GM19043 (cell line): ENCODE measurements around the gene SLC22A25.
"Not testable (repeated sequence)": the region's sequence is repeated elsewhere in the genome, so short reads cannot be mapped to it uniquely, and the experiment has no call there.

Source experiments
- ATAC-seq: cut with Tn5 transposase; IDR thresholded peaks from one replicate; pipeline ENCODE4 v1.9.1; 2021; ENCODE audit warnings: low read depth; ENCODE audit not compliant: unreplicated experiment

The SLC22A25 gene

DNA sequence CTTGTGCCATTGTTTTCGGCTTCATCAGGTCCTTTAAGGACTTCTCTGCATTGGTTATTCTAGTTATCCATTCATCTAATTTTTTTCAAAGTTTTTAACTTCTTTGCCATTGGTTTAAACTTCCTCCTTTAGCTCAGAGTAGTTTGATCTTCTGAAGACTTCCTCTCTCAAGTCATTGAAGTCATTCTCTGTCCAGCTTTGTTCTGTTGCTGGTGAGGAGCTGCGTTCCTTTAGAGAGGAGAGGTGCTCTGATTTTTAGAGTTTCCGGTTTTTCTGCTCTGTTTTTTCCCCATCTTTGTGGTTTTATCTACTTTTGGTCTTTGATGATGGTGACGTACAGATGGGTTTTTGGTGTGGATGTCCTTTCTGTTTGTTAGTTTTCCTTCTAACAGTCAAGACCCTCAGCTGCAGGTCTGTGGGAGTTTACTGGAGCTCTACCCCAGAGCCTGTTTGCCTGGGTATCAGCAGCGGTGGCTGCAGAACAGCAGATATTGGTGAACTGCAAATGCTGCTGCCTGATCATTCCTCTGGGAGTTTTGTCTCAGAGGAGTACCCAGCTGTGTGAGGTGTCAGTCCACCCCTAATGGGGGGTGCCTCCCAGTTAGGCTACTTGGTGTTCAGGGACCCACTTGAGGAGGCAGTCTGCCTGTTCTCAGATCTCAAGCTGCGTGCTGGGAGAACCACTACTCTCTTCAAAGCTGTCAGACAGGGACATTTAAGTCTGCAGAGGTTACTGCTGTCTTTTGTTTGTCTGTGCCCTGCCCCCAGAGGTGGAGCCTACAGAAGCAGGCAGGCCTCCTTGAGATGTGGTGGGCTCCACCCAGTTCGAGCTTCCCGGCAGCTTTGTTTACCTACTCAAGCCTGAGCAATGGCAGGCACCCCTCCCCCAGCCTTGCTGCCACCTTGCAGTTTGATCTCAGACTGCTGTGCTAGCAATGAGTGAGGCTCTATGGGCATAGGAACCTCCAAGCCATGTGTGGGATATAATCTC is 7.6 kb downstream of the SLC22A25 start:
- not testable (repeated sequence) for ATAC-seq

DNA sequence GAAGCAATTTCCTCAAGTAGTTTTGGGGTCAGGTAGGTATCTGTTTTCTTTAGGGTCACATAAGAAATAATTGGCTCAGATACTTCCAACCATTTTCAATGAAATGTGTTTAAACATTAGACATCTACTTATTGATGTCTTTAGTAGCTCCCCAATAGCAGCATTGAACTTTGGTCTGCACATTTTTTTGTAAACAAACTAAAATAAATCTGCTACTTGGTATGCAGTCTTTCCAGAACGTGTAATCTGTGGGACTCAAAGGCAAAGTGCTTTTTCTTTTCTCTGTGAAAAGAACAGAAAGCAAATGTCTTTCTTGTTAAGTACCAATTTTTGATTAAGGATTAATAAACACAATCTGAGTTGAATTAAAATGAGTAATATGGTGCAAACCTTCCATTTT is 13.6 kb downstream of the SLC22A25 start:
- no peak for ATAC-seq

GRCh38 chr11:63227521-63228107 is 15.8 kb downstream of the SLC22A25 start:
- ATAC-seq, result no peak

- ATAC-seq, result no peak
Measured at GRCh38 chr11:63226488-63227114, 16.8 kb downstream of the SLC22A25 start.

DNA sequence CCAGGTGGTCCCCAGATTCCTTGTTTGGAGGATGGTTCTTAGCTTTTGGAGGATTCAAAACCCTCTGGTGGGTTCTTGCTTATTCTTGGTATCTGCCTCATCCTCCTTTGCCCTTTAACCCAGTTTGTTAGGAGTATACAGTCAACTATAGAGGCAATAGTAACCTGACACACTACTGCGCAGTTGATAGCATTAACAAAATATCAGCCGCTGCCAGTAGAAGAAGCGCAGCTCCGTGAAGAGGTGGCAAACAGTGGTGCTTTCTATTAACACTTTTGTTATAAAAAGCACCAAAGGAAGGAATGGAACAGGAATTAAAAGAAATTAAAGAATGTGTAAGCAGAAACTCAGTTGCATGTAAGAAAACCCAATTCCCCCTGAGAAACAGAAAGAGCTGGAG is 29.3 kb downstream of the SLC22A25 start:
- no peak for ATAC-seq

DNA sequence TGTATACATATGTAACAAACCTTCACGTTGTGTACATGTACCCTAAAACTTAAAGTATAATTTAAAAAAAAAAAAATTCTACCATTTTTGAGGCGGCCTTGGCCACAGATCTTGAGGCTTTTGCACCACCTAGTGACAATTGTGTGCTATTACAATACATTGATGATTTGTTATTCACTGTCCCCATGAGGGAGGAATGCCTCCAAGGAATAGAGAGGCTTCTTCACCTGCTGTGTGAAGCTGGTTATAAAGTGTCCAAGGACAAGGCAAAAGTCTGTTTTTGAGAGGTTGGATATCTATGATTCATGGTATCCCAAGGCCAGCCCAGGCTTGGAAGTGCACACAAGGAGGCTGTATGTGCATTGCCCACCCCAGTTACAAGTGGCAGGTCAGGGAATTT is 30.7 kb downstream of the SLC22A25 start:
- ATAC-seq, result no peak

GRCh38 chr11:63210111-63210510 is 33.3 kb downstream of the SLC22A25 start:
- no peak for ATAC-seq
